OCI-LY7 (cell line): ENCODE data around the gene AADAC. TPM values are rescaled to one million over a fixed set of nuclear protein-coding genes. Genes with fewer than 3 reads are reported as not detected.

Experiments
- BruUV-seq: library from RNA; stranded (reverse); fragments of 400-500 nt; replicated peaks from 2 replicates; lab custom pipeline; 2021; lab: Mats Ljungman, UMichigan
- CTCF ChIA-PET: fragments of 300-600 bp; sonication (Branson Sonifier 250); formaldehyde crosslinking; loops from one replicate; lab custom pipeline; 2022; ENCODE audit warnings: antibody characterized with exemption; ENCODE audit not compliant: unreplicated experiment; lab: Charles Lee
- POLR2A ChIA-PET: fragments of 300-600 bp; sonication (Branson Sonifier 250); formaldehyde crosslinking; loops from one replicate; lab custom pipeline; 2022; ENCODE audit warnings: antibody characterized with exemption; lab: Charles Lee
- DNase-seq: peaks from one replicate; pipeline ENCODE4 v3.0.0-alpha.2; 2015; ENCODE audit warnings: low spot score
- H2AFZ ChIP-seq: fragments of 200-600 bp; sonication (generic), shearing (Covaris generic); 2 replicates; pipeline ENCODE4 v1.6.1; 2014; ENCODE audit warnings: mild to moderate bottlenecking, antibody characterized with exemption, low read length, moderate library complexity
- H3K27ac ChIP-seq: fragments of 200-600 bp; sonication (generic); 2 replicates; pipeline ENCODE4 v1.5.1; 2014; ENCODE audit warnings: mixed run types, low read depth, mild to moderate bottlenecking, moderate library complexity, low read length, inconsistent platforms; ENCODE audit not compliant: poor library complexity, severe bottlenecking
- H3K36me3 ChIP-seq: fragments of 200-600 bp; sonication (generic); 2 replicates; pipeline ENCODE4 v1.6.1; 2014; ENCODE audit warnings: mild to moderate bottlenecking, antibody characterized with exemption, low read length, moderate library complexity, mixed read lengths; ENCODE audit not compliant: insufficient read depth
- H3K4me1 ChIP-seq: fragments of 200-600 bp; sonication (generic); 2 replicates; pipeline ENCODE4 v1.5.1; 2014; ENCODE audit warnings: mild to moderate bottlenecking, low read length; ENCODE audit not compliant: insufficient read depth, poor library complexity, severe bottlenecking
- H3K4me2 ChIP-seq: fragments of 200-600 bp; sonication (generic); 2 replicates; pipeline ENCODE4 v1.6.1; 2014; ENCODE audit warnings: mild to moderate bottlenecking, low read length
- H3K4me3 ChIP-seq: fragments of 200-600 bp; sonication (generic); 2 replicates; pipeline ENCODE4 v1.5.1; 2014; ENCODE audit warnings: mild to moderate bottlenecking, low read depth, low read length; ENCODE audit not compliant: poor library complexity, severe bottlenecking
- H3K79me2 ChIP-seq: fragments of 200-600 bp; sonication (generic); 2 replicates; pipeline ENCODE4 v1.6.1; 2016; ENCODE audit warnings: low read depth, mild to moderate bottlenecking, low read length, moderate library complexity, mixed read lengths; ENCODE audit not compliant: insufficient read depth
- H3K9me2 ChIP-seq: fragments of 200-600 bp; sonication (generic); 2 replicates; pipeline ENCODE4 v1.6.1; 2016; ENCODE audit warnings: mild to moderate bottlenecking, low read length, mixed read lengths; ENCODE audit not compliant: insufficient read depth
- H3K9me3 ChIP-seq: fragments of 200-600 bp; sonication (generic); 2 replicates; pipeline ENCODE4 v1.6.1; 2014; ENCODE audit warnings: mild to moderate bottlenecking, mixed run types, low read length, mixed read lengths
- H4K20me1 ChIP-seq: fragments of 200-600 bp; sonication (generic); 2 replicates; pipeline ENCODE4 v1.6.1; 2014; ENCODE audit warnings: mild to moderate bottlenecking, antibody characterized with exemption, low read length, moderate library complexity, mixed read lengths; ENCODE audit not compliant: insufficient read depth
- CTCF ChIP-seq: fragments of 200-600 bp; sonication (generic); conservative IDR thresholded peaks from 2 replicates; pipeline ENCODE4 v1.5.1; 2014; ENCODE audit warnings: mild to moderate bottlenecking, antibody characterized with exemption, low read length, moderate library complexity, mixed read lengths
- EZH2phosphoT487 ChIP-seq: fragments of 200-600 bp; sonication (generic); IDR thresholded peaks from 2 replicates; pipeline ENCODE4 v1.6.1; 2018; ENCODE audit warnings: low read depth, borderline replicate concordance, mild to moderate bottlenecking, mixed run types, antibody characterized with exemption, low read length, moderate library complexity, mixed read lengths
- intact Hi-C: fragments of 100-400 bp; cut with micrococcal nuclease; formaldehyde crosslinking; loops from one replicate; pipeline ENCODE4 v1.10.0; 2022; ENCODE audit not compliant: unreplicated experiment
- total RNA-seq, 2 experiments: library from RNA; depleted of rRNA in 1 of 2; stranded (reverse); fragments of >200 nt in 1 of 2; shearing (Covaris generic) in 1 of 2; gene quantifications; 2 replicates each; pipeline ENCODE4 v1.2.3, GENCODE V29; 2014 to 2022

AADAC gene
- total RNA-seq, 2 experiments from 2014 or later: not detected

- Histone ChIP-seq H3K27ac (no peak overlapping the region), H3K79me2 (no peaks in the 10 kb centered on the region), H3K9me2 (no peaks in the 10 kb centered on the region), H3K9me3 (no peaks in the 10 kb centered on the region), H3K36me3 (no peaks in the 10 kb centered on the region), H2AFZ (no peak overlapping the region), H3K4me1 (no peaks in the 10 kb centered on the region), H3K4me3 (no peak overlapping the region), H4K20me1 (no peaks in the 10 kb centered on the region), H3K4me2 (no peak overlapping the region)
- ChIA-PET POLR2A (interaction anchor here (0.5 to 0.7 kb wide), 2 partner anchors 156 to 1828 kb away, joined by 3 to 5 read pairs; no protein-coding TSS in a partner anchor), CTCF (no interaction called here)
- no TSS peak for BruUV-seq
- DNase-seq: no peak
- TF ChIP-seq CTCF (no peak), EZH2phosphoT487 (no peak)
- intact Hi-C loops: no loop called here
Observed at GRCh38 chr3:151852074-151852811, 38.3 kb downstream of the AADAC start.

DNA sequence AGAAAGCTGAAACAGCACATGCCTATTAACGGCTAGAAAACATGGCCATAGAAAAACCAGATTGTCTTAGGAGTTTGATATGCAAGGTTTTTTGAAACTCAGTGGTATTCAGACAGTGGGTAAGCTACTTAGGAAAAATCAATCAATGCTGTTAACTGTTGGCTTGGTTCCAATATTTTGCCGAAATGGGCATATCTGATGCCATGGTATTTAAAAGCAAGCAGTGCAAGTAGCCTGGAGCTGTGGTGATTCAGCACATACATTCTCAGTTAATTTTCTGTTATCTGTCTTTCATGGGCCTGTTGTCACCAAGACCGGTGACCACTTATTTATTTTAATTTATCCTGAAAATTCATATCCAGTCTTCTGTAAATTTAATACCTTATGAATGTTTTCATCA lies 42.2 kb downstream of the AADAC start:
- Histone ChIP-seq H2AFZ (no peak overlapping the region), H4K20me1 (no peaks in the 10 kb centered on the region), H3K36me3 (no peaks in the 10 kb centered on the region), H3K4me2 (no peak overlapping the region), H3K9me2 (no peaks in the 10 kb centered on the region), H3K79me2 (no peaks in the 10 kb centered on the region), H3K9me3 (no peaks in the 10 kb centered on the region), H3K4me1 (no peaks in the 10 kb centered on the region), H3K4me3 (no peak overlapping the region), H3K27ac (no peak overlapping the region)
- POLR2A ChIA-PET: no interaction called here
- TF ChIP-seq CTCF: no peak
- no peak for TF ChIP-seq EZH2phosphoT487
- intact Hi-C loops: no loop called here
- no TSS peak for BruUV-seq
- CTCF ChIA-PET: no interaction called here
- DNase-seq: no peak

GRCh38 chr3:151856641-151857040 lies 42.7 kb downstream of the AADAC start:
- intact Hi-C loops: no loop called here
- no peak overlapping the region for H3K27ac ChIP-seq
- H3K4me2 ChIP-seq: no peak overlapping the region
- no peaks in the 10 kb centered on the region for H3K79me2 ChIP-seq
- CTCF ChIA-PET: no interaction called here
- H3K9me2 ChIP-seq: no peaks in the 10 kb centered on the region
- H4K20me1 ChIP-seq: no peaks in the 10 kb centered on the region
- no peak overlapping the region for H2AFZ ChIP-seq
- TF ChIP-seq EZH2phosphoT487 (no peak), CTCF (no peak)
- no peaks in the 10 kb centered on the region for H3K36me3 ChIP-seq
- H3K4me3 ChIP-seq: no peak overlapping the region
- BruUV-seq: no TSS peak
- DNase-seq: no peak
- POLR2A ChIA-PET: no interaction called here
- no peaks in the 10 kb centered on the region for H3K9me3 ChIP-seq
- H3K4me1 ChIP-seq: no peaks in the 10 kb centered on the region
